HepG2 (cell line): Measurements from ENCODE around the gene CD8A. TPM values are rescaled to one million over a fixed set of nuclear protein-coding genes. Genes with fewer than 3 reads are reported as not detected.

ENCODE experiments used
- ATAC-seq: fragments of 200-7000 bp; cut with Tn5 transposase; 3 replicates; pipeline ENCODE4 v1.9.1; 2020; ENCODE audit warnings: mild to moderate bottlenecking, moderate library complexity
- BruUV-seq: library from RNA; stranded (reverse); fragments of 400-500 nt; replicated peaks from 2 replicates; lab custom pipeline; 2021; lab: Mats Ljungman, UMichigan
- CTCF ChIA-PET: fragments of 300-600 bp; formaldehyde crosslinking; extraction: SDS; loops from one replicate; lab custom pipeline; 2021; ENCODE audit warnings: low total read pairs, inconsistent platforms, low intra/inter-chr PET ratio; lab: Yijun Ruan, JAX
- POLR2A ChIA-PET: fragments of 350-600 bp; sonication (Branson Sonifier 250); formaldehyde crosslinking; loops from one replicate; lab custom pipeline; 2020; ENCODE audit warnings: antibody characterized with exemption, inconsistent platforms; lab: Yijun Ruan, JAX
- DNase-seq: peaks from one replicate; pipeline ENCODE4 v3.0.0-alpha.2; 2015; ENCODE audit warnings: low spot score
- FAIRE-seq: peaks from 3 replicates; lab custom pipeline; 2011; peaks lifted over from hg19 to GRCh38; lab: Jason Lieb, UNC
- H2AFZ ChIP-seq: one replicate; pipeline ENCODE4 v1.6.1; 2011; ENCODE audit warnings: low read length, inconsistent platforms
- H3K27ac ChIP-seq: fragments of 300-600 bp; 3 replicates; pipeline ENCODE4 v1.8.0; 2011; ENCODE audit warnings: mixed run types, mild to moderate bottlenecking, mixed read lengths, low read length, inconsistent platforms; ENCODE audit not compliant: insufficient read depth; ENCODE audit errors: extremely low read length
- H3K27me3 ChIP-seq, 2 experiments: fragments of 200-600 bp in 1 of 2; 2 replicates in 1 of 2; 3 replicates in 1 of 2; pipeline versions ENCODE4 v1.6.0 to v1.8.0; 2011; ENCODE audit warnings: low read length in 2 of 2, mild to moderate bottlenecking in 2 of 2, moderate library complexity in 2 of 2, inconsistent platforms in 1 of 2; ENCODE audit not compliant: insufficient read depth in 2 of 2, control insufficient read depth in 1 of 2
- H3K36me3 ChIP-seq, 2 experiments: fragments of 200-600 bp in 1 of 2; replicated peaks in 1 of 2; 2 replicates in 1 of 2; 3 replicates in 1 of 2; pipeline versions ENCODE4 v1.5.1 to v1.8.0; 2011; ENCODE audit warnings: low read length in 2 of 2, inconsistent platforms in 1 of 2; ENCODE audit not compliant: insufficient read depth in 2 of 2, control insufficient read depth in 1 of 2
- H3K4me1 ChIP-seq: 2 replicates; pipeline ENCODE4 v1.5.1; 2012; ENCODE audit warnings: low read length, inconsistent platforms; ENCODE audit not compliant: insufficient read depth
- H3K4me2 ChIP-seq: 2 replicates; pipeline ENCODE4 v1.6.0; 2011; ENCODE audit warnings: low read depth, low read length, inconsistent platforms
- H3K4me3 ChIP-seq, 3 experiments: fragments of 200-600 bp in 1 of 3; sonication (generic), shearing (Covaris generic) in 1 of 3; replicated peaks in 1 of 3; 2 replicates each; pipeline ENCODE4 v1.5.1; 2011 to 2016; ENCODE audit warnings: low read length in 3 of 3, inconsistent platforms in 2 of 3, low read depth in 2 of 3, mild to moderate bottlenecking in 2 of 3, control low read depth in 1 of 3, mixed read lengths in 1 of 3; ENCODE audit not compliant: insufficient read depth in 1 of 3
- H3K79me2 ChIP-seq: one replicate; pipeline ENCODE4 v1.6.1; 2011; ENCODE audit warnings: low read length, inconsistent platforms; ENCODE audit not compliant: insufficient read depth
- H3K9ac ChIP-seq: 2 replicates; pipeline ENCODE4 v1.6.0; 2011; ENCODE audit warnings: mild to moderate bottlenecking, low read depth, low read length, inconsistent platforms; ENCODE audit not compliant: insufficient read depth
- H3K9me3 ChIP-seq: 2 replicates; pipeline ENCODE4 v1.5.1; 2012; ENCODE audit warnings: mild to moderate bottlenecking, low read length
- H4K20me1 ChIP-seq: 2 replicates; pipeline ENCODE4 v1.6.0; 2011; ENCODE audit warnings: inconsistent platforms, mild to moderate bottlenecking, low read length, moderate library complexity; ENCODE audit not compliant: insufficient read depth
- ARID3A ChIP-seq: IDR thresholded peaks from 2 replicates; pipeline ENCODE4 v1.6.1; 2012; ENCODE audit warnings: low read depth, low read length, improper control_type of control experiment
- TBX3 ChIP-seq: fragments of 450-650 bp; IDR thresholded peaks from 2 replicates; pipeline ENCODE4 v1.6.1; 2017; ENCODE audit warnings: antibody characterized with exemption, mild to moderate bottlenecking, inconsistent platforms, borderline replicate concordance
- TRAFD1 ChIP-seq: sonication (generic); formaldehyde crosslinking; IDR thresholded peaks from 2 replicates; pipeline ENCODE4 v1.5.1; 2020; ENCODE audit warnings: missing genetic modification reagents, mild to moderate bottlenecking, borderline replicate concordance
- ZNF234 ChIP-seq: sonication (generic); formaldehyde crosslinking; conservative IDR thresholded peaks from 2 replicates; pipeline ENCODE4 v1.5.1; 2020; ENCODE audit warnings: mild to moderate bottlenecking, missing genetic modification reagents
- ZNF331 ChIP-seq: sonication (generic); formaldehyde crosslinking; IDR thresholded peaks from 2 replicates; pipeline ENCODE4 v1.4.0; 2020; ENCODE audit warnings: missing genetic modification reagents
- ZNF382 ChIP-seq: sonication (generic); formaldehyde crosslinking; IDR thresholded peaks from 2 replicates; pipeline ENCODE4 v1.5.0; 2020; ENCODE audit warnings: missing genetic modification reagents, mild to moderate bottlenecking, borderline replicate concordance
- ZNF703 ChIP-seq: sonication (generic); formaldehyde crosslinking; IDR thresholded peaks from 2 replicates; pipeline ENCODE4 v1.5.1; 2020; ENCODE audit warnings: missing genetic modification reagents, mild to moderate bottlenecking, moderate library complexity, borderline replicate concordance
- WGBS: methylation state at CpG from one replicate; pipeline ENCODE4 v1.1.6; 2017; ENCODE audit warnings: low lambda C conversion rate; 5-methylcytosine and 5-hydroxymethylcytosine counted together
- in situ Hi-C: cut with HindIII; loops from 2 replicates; pipeline ENCODE4 v1.10.0; 2017; ENCODE audit warnings: low pct_unique_long_range_greater_than_20kb; ENCODE audit not compliant: extremely low pct_ligation_motif_present
- intact Hi-C: fragments of 100-400 bp; cut with micrococcal nuclease; formaldehyde crosslinking; loops from one replicate; pipeline ENCODE4 v1.10.0; 2022; ENCODE audit not compliant: unreplicated experiment
- polyA plus RNA-seq, 8 experiments: library from polyadenylated mRNA; depleted of rRNA in 3 of 8; stranded (reverse) in 7 of 8; unstranded in 1 of 8; fragments of >200 nt; fragmentation: Illumina TruSeq in 4 of 8; extraction: Trizol in 4 of 8; gene quantifications; 2 replicates each; pipeline versions ENCODE4 v1.2.1 to v1.2.3, GENCODE V29; 2011 to 2016; ENCODE audit warnings: low read depth in 4 of 8, missing spikeins in 1 of 8, mixed read lengths in 1 of 8; ENCODE audit not compliant: insufficient read depth in 1 of 8
- total RNA-seq, 5 experiments: library from RNA; depleted of rRNA; stranded (reverse); fragments of >200 nt; fragmentation: Illumina TruSeq; extraction: Trizol; gene quantifications; 2 replicates each; pipeline ENCODE4 v1.2.3, GENCODE V29; 2016; ENCODE audit warnings: low read depth in 1 of 5

The CD8A gene
- total and polyA plus RNA-seq, 2 of the 13 experiments (the other 11 are each of a cell fraction or from before 2014, with no cell fraction given), result 0.09 TPM; not detected in 1

- WGBS, result 72% methylated on average over 9 of the region's 9 CpGs
- no peak overlapping the region for H3K27ac ChIP-seq
- ChIA-PET POLR2A (no interaction called here), CTCF (no interaction called here)
- DNase-seq, result no peak
- no peaks in the 10 kb centered on the region for H3K9me3 ChIP-seq
- ATAC-seq, result no peak
- H4K20me1 ChIP-seq, result no peaks in the 10 kb centered on the region
- intact Hi-C loops, result no loop called here
- no peak overlapping the region for H3K4me2 ChIP-seq
- peaks cover 0 to 6% of the 10 kb centered on the region in 2 experiments; a peak in 1 of 5 replicates for H3K36me3 ChIP-seq
- no peak overlapping the region for H3K4me3 ChIP-seq
- no TSS peak for BruUV-seq
- no peak overlapping the region for H3K9ac ChIP-seq
- no peaks in the 10 kb centered on the region for H3K79me2 ChIP-seq
- TF ChIP-seq ARID3A (no peak), TRAFD1 (CRISPR knock-in tag) (no peak), ZNF703 (no peak), ZNF382 (CRISPR knock-in tag) (no peak), ZNF234 (no peak), ZNF331 (no peak), TBX3 (no peak)
- no peak overlapping the region for H2AFZ ChIP-seq
- in situ Hi-C loops, result no loop called here
- H3K27me3 ChIP-seq, result peaks cover 0 to 14% of the 10 kb centered on the region in 2 experiments; a peak in 3 of 5 replicates
- no peaks in the 10 kb centered on the region for H3K4me1 ChIP-seq
- FAIRE-seq, result no peak
Measured at GRCh38 chr2:86781363-86781762, 9.3 kb downstream of the CD8A start.
